ENCODE data around the gene RSBN1L.

RSBN1L gene

GRCh38 chr7:77788327-77788902 is 92.2 kb downstream of the RSBN1L start:
- no peak overlapping the region for H3K27ac ChIP-seq
- TF ChIP-seq CTCF (conservative IDR thresholded peaks at IDR 0.05), result no peak

- H3K27ac ChIP-seq, result peak overlapping the region; percentile 92
- no peak for TF ChIP-seq CTCF (conservative IDR thresholded peaks at IDR 0.05)
Observed at GRCh38 chr7:77791336-77791735, 95.1 kb downstream of the RSBN1L start.

- peak overlapping the region; percentile 92 for H3K27ac ChIP-seq
- no peak for TF ChIP-seq CTCF (conservative IDR thresholded peaks at IDR 0.05)
Observed at GRCh38 chr7:77791956-77792355, 95.7 kb downstream of the RSBN1L start.

- TF ChIP-seq CTCF (conservative IDR thresholded peaks at IDR 0.05), result no peak
- H3K27ac ChIP-seq, result peak overlapping the region; percentile 92
Observed at GRCh38 chr7:77794000-77794399, 97.7 kb downstream of the RSBN1L start.

- peak overlapping the region; percentile 91; the same call in 1 of the 2 replicates for H3K27ac ChIP-seq
- TF ChIP-seq CTCF (conservative IDR thresholded peaks at IDR 0.05), result no peak
Observed at GRCh38 chr7:77796109-77796508, 99.8 kb downstream of the RSBN1L start.

DNA sequence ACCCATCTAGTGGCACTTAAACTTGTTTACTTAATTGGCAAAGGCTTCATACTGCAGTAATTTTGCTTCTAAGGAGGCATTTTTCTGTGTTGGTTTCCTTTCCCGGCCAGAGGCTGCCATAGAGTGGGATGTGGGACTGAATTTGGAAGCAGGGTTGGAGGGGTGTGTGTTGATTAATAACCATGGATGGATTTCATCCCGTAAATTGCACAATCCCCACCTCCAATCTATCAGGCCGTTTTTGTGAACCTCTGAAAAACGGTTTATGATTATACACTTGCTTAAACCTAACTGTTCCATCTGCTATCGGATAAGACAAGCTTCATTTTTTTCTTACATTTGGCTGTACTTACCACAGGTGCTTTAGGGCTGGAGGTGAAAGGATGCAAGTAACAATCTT is 100.7 kb downstream of the RSBN1L start:
- TF ChIP-seq CTCF (conservative IDR thresholded peaks at IDR 0.05), result no peak
- peak overlapping the region; percentile 91 for H3K27ac ChIP-seq

GRCh38 chr7:77797734-77798393 is 101.6 kb downstream of the RSBN1L start:
- TF ChIP-seq CTCF (conservative IDR thresholded peaks at IDR 0.05), result no peak
- H3K27ac ChIP-seq, result peak overlapping the region; percentile 91
